SK-N-SH (cell line): Measurements from ENCODE around the gene SRP54. TPM values are rescaled to one million over a fixed set of nuclear protein-coding genes. Genes with fewer than 3 reads are reported as not detected.

Experiments used
- CTCF ChIA-PET: fragments of 300-600, 350-600 bp; formaldehyde crosslinking; extraction: SDS; loops from one replicate; lab custom pipeline; 2021; lab: Yijun Ruan, JAX
- POLR2A ChIA-PET: fragments of 350-600 bp; sonication (Branson Sonifier 250); formaldehyde crosslinking; extraction: SDS; loops from one replicate; lab custom pipeline; 2020; ENCODE audit warnings: antibody characterized with exemption, inconsistent platforms; lab: Yijun Ruan, JAX
- DNase-seq: peaks from one replicate; pipeline ENCODE4 v3.0.0; 2012
- H2AFZ ChIP-seq: fragments of 200-600 bp; sonication (generic); 2 replicates; pipeline ENCODE4 v1.8.1; 2016; ENCODE audit warnings: antibody characterized with exemption, mild to moderate bottlenecking, low read depth
- H3F3A ChIP-seq: fragments of 200-600 bp; sonication (generic); replicated peaks from 2 replicates; pipeline ENCODE3; 2016; ENCODE audit warnings: antibody characterized with exemption, mild to moderate bottlenecking; ENCODE audit not compliant: insufficient read depth
- H3K27ac ChIP-seq, 2 experiments: fragments of 200-500 bp in 1 of 2; fragments of 200-600 bp in 1 of 2; sonication (Bioruptor generic) in 1 of 2; sonication (generic), shearing (Covaris generic) in 1 of 2; 2 replicates each; pipeline versions ENCODE4 v1.5.1 to v1.6.1; 2014 to 2016; ENCODE audit warnings: low read depth in 2 of 2, inconsistent platforms in 1 of 2, low read length in 1 of 2, mild to moderate bottlenecking in 1 of 2, mixed read lengths in 1 of 2
- H3K27me3 ChIP-seq: fragments of 200-600 bp; sonication (generic), shearing (Covaris generic); 2 replicates; pipeline ENCODE4 v1.6.1; 2016; ENCODE audit warnings: mixed run types; ENCODE audit not compliant: insufficient read depth
- H3K36me3 ChIP-seq, 2 experiments: fragments of 200-500 bp in 1 of 2; fragments of 200-600 bp in 1 of 2; sonication (Bioruptor generic) in 1 of 2; sonication (generic) in 1 of 2; replicated peaks in 1 of 2; 2 replicates each; pipeline versions ENCODE3 to v1.5.1; 2014 to 2016; ENCODE audit warnings: low read length in 1 of 2, mild to moderate bottlenecking in 1 of 2; ENCODE audit not compliant: insufficient read depth in 2 of 2, control insufficient read depth in 1 of 2
- H3K4me1 ChIP-seq, 2 experiments: fragments of 200-500 bp in 1 of 2; fragments of 200-600 bp in 1 of 2; sonication (Bioruptor generic) in 1 of 2; sonication (generic), shearing (Covaris generic) in 1 of 2; 2 replicates each; pipeline versions ENCODE4 v1.5.1 to v1.6.1; 2014 to 2016; ENCODE audit warnings: low read depth in 1 of 2, low read length in 1 of 2, mixed run types in 1 of 2; ENCODE audit not compliant: insufficient read depth in 2 of 2, control insufficient read depth in 1 of 2
- H3K4me2 ChIP-seq: fragments of 200-600 bp; sonication (generic), shearing (Covaris generic); 2 replicates; pipeline ENCODE4 v1.6.1; 2017; ENCODE audit warnings: mixed run types
- H3K4me3 ChIP-seq, 2 experiments: fragments of 200-500 bp in 1 of 2; fragments of 200-600 bp in 1 of 2; sonication (Bioruptor generic) in 1 of 2; sonication (generic), shearing (Covaris generic) in 1 of 2; 2 replicates each; pipeline versions ENCODE4 v1.5.1 to v1.8.1; 2014 to 2016; ENCODE audit warnings: low read depth in 2 of 2, inconsistent platforms in 1 of 2, low read length in 1 of 2, mild to moderate bottlenecking in 1 of 2, mixed read lengths in 1 of 2, moderate library complexity in 1 of 2
- H3K79me2 ChIP-seq: fragments of 200-600 bp; sonication (generic); 2 replicates; pipeline ENCODE4 v1.8.1; 2017; ENCODE audit warnings: mild to moderate bottlenecking; ENCODE audit not compliant: insufficient read depth
- H3K9ac ChIP-seq: fragments of 200-600 bp; sonication (generic); 2 replicates; pipeline ENCODE4 v1.6.1; 2017; ENCODE audit warnings: mixed run types
- H3K9me2 ChIP-seq: fragments of 200-600 bp; sonication (generic); 2 replicates; pipeline ENCODE4 v1.6.1; 2017; ENCODE audit warnings: mixed run types
- H3K9me3 ChIP-seq: fragments of 200-600 bp; sonication (generic); 2 replicates; pipeline ENCODE4 v1.6.1; 2017; ENCODE audit warnings: mixed run types, mild to moderate bottlenecking, moderate library complexity
- H4K20me1 ChIP-seq: fragments of 200-600 bp; sonication (generic); 2 replicates; pipeline ENCODE4 v1.6.1; 2017; ENCODE audit warnings: mild to moderate bottlenecking, mixed run types; ENCODE audit not compliant: insufficient read depth
- ELF1 ChIP-seq: IDR thresholded peaks from 2 replicates; pipeline ENCODE4 v1.4.0; 2012
- EP300 ChIP-seq, 2 experiments: IDR thresholded peaks; 2 replicates each; pipeline versions ENCODE4 v1.4.0 to v1.6.1; 2012; ENCODE audit warnings: borderline replicate concordance in 1 of 2, low read depth in 1 of 2, low read length in 1 of 2
- EZH2phosphoT487 ChIP-seq: fragments of 200-600 bp; sonication (generic); IDR thresholded peaks from 2 replicates; pipeline ENCODE4 v1.6.1; 2017; ENCODE audit warnings: low read depth, mixed run types, mild to moderate bottlenecking, antibody characterized with exemption, moderate library complexity, borderline replicate concordance
- FOSL2 ChIP-seq: IDR thresholded peaks from 2 replicates; pipeline ENCODE4 v1.4.0; 2012; ENCODE audit warnings: low read depth, mild to moderate bottlenecking, moderate library complexity, borderline replicate concordance
- JUND ChIP-seq: IDR thresholded peaks from 2 replicates; pipeline ENCODE4 v1.4.0; 2012
- MEF2A ChIP-seq: IDR thresholded peaks from 2 replicates; pipeline ENCODE4 v1.4.0; 2012; ENCODE audit warnings: low read depth, borderline replicate concordance
- MXI1 ChIP-seq: IDR thresholded peaks from 2 replicates; pipeline ENCODE4 v1.6.1; 2012; ENCODE audit warnings: mild to moderate bottlenecking, low read depth, low read length, improper control_type of control experiment
- NRF1 ChIP-seq: IDR thresholded peaks from 2 replicates; pipeline ENCODE4 v1.6.1; 2012; ENCODE audit warnings: low read depth, mild to moderate bottlenecking, low read length
- PBX3 ChIP-seq: IDR thresholded peaks from 2 replicates; pipeline ENCODE4; 2012
- RAD21 ChIP-seq: IDR thresholded peaks from 2 replicates; pipeline ENCODE4 v1.6.1; 2012; ENCODE audit warnings: mild to moderate bottlenecking, low read length
- RXRA ChIP-seq: IDR thresholded peaks from 2 replicates; pipeline ENCODE4 v1.4.0; 2012; ENCODE audit warnings: low read depth, mild to moderate bottlenecking, borderline replicate concordance
- TAF1 ChIP-seq: IDR thresholded peaks from 2 replicates; pipeline ENCODE4 v1.6.1; 2012; ENCODE audit warnings: low read depth, mild to moderate bottlenecking, low read length, moderate library complexity, borderline replicate concordance
- TCF12 ChIP-seq: IDR thresholded peaks from 2 replicates; pipeline ENCODE4 v1.4.0; 2012
- TEAD4 ChIP-seq: IDR thresholded peaks from 2 replicates; pipeline ENCODE4 v1.4.0; 2012; ENCODE audit warnings: mild to moderate bottlenecking, borderline replicate concordance; ENCODE audit not compliant: insufficient read depth
- USF1 ChIP-seq: IDR thresholded peaks from 2 replicates; pipeline ENCODE4 v1.4.0; 2012; ENCODE audit warnings: low read depth, borderline replicate concordance
- YY1 ChIP-seq: IDR thresholded peaks from 2 replicates; pipeline ENCODE4 v1.4.0; 2012; ENCODE audit warnings: low read depth, mild to moderate bottlenecking
- WGBS: methylation state at CpG from one replicate; pipeline ENCODE4 v1.1.6; 2017; ENCODE audit warnings: low lambda C conversion rate; 5-methylcytosine and 5-hydroxymethylcytosine counted together
- polyA plus RNA-seq, 3 experiments: library from polyadenylated mRNA; depleted of rRNA; stranded (reverse); fragments of >200 nt; gene quantifications; 2 replicates each; pipeline ENCODE4 v1.2.3, GENCODE V29; 2012
- TF ChIP-seq, protein P1 (sequence below): IDR thresholded peaks from 2 replicates; pipeline ENCODE4 v1.6.1; 2012; ENCODE audit warnings: mild to moderate bottlenecking, low read depth, low read length, moderate library complexity
- TF ChIP-seq, protein P2 (sequence below): IDR thresholded peaks from 2 replicates; pipeline ENCODE4 v1.4.0; 2012; ENCODE audit warnings: low read depth, borderline replicate concordance

The SRP54 gene
- polyA plus RNA-seq, 1 of the 3 experiments (the other 2 are of a cell fraction) = 39.5 TPM

DNA sequence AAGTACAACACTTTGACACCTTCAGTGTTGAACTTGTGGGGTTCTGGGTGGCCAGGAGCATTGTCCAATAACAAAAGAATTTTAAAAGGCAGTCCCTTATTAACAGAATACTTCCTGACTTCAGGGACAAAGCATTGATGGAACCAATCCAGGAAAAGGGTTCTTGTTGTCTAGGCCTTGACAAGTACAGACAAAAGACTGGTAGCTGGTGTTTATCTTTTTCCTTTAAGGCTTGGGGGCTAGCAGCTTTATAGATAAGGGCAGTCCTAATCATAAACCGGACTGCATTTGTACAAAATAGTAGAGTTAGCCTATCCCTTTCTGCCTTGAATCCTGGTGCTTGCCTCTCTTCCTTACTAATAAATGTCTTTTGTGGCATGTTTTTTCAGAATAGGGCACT, 90.7 kb downstream of the SRP54 start:
- H3K4me3 ChIP-seq = no peak overlapping the region
- no peaks in the 10 kb centered on the region for H3F3A ChIP-seq
- H3K4me2 ChIP-seq = no peak overlapping the region
- H2AFZ ChIP-seq = no peak overlapping the region
- no peak overlapping the region for H3K9ac ChIP-seq
- H4K20me1 ChIP-seq = no peaks in the 10 kb centered on the region
- CTCF ChIA-PET = interaction anchor here (1.2 kb wide), 1 partner anchor 16 kb away, joined by 3 read pairs; no protein-coding TSS in a partner anchor
- POLR2A ChIA-PET = no interaction called here
- no peak for DNase-seq
- no peak overlapping the region for H3K27ac ChIP-seq
- no peak for TF ChIP-seq PBX3
- no peak for TF ChIP-seq EP300 (IDR thresholded peaks at IDR 0.05; ENCODE audit: borderline replicate concordance in 1 of 2, low read depth in 1 of 2, low read length in 1 of 2)
- TF ChIP-seq, protein P1, sequence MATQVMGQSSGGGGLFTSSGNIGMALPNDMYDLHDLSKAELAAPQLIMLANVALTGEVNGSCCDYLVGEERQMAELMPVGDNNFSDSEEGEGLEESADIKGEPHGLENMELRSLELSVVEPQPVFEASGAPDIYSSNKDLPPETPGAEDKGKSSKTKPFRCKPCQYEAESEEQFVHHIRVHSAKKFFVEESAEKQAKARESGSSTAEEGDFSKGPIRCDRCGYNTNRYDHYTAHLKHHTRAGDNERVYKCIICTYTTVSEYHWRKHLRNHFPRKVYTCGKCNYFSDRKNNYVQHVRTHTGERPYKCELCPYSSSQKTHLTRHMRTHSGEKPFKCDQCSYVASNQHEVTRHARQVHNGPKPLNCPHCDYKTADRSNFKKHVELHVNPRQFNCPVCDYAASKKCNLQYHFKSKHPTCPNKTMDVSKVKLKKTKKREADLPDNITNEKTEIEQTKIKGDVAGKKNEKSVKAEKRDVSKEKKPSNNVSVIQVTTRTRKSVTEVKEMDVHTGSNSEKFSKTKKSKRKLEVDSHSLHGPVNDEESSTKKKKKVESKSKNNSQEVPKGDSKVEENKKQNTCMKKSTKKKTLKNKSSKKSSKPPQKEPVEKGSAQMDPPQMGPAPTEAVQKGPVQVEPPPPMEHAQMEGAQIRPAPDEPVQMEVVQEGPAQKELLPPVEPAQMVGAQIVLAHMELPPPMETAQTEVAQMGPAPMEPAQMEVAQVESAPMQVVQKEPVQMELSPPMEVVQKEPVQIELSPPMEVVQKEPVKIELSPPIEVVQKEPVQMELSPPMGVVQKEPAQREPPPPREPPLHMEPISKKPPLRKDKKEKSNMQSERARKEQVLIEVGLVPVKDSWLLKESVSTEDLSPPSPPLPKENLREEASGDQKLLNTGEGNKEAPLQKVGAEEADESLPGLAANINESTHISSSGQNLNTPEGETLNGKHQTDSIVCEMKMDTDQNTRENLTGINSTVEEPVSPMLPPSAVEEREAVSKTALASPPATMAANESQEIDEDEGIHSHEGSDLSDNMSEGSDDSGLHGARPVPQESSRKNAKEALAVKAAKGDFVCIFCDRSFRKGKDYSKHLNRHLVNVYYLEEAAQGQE = no peak
- TF ChIP-seq USF1 = no peak
- no peak for TF ChIP-seq MXI1
- no peak for TF ChIP-seq EZH2phosphoT487
- TF ChIP-seq, protein P2, sequence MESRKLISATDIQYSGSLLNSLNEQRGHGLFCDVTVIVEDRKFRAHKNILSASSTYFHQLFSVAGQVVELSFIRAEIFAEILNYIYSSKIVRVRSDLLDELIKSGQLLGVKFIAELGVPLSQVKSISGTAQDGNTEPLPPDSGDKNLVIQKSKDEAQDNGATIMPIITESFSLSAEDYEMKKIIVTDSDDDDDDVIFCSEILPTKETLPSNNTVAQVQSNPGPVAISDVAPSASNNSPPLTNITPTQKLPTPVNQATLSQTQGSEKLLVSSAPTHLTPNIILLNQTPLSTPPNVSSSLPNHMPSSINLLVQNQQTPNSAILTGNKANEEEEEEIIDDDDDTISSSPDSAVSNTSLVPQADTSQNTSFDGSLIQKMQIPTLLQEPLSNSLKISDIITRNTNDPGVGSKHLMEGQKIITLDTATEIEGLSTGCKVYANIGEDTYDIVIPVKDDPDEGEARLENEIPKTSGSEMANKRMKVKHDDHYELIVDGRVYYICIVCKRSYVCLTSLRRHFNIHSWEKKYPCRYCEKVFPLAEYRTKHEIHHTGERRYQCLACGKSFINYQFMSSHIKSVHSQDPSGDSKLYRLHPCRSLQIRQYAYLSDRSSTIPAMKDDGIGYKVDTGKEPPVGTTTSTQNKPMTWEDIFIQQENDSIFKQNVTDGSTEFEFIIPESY = no peak
- no peak for TF ChIP-seq NRF1
- no peak for TF ChIP-seq TEAD4
- no peak for TF ChIP-seq TAF1
- TF ChIP-seq ELF1 = no peak
- TF ChIP-seq YY1 = no peak
- TF ChIP-seq RAD21 = no peak
- TF ChIP-seq TCF12 = no peak
- TF ChIP-seq JUND = no peak
- no peak for TF ChIP-seq FOSL2
- no peak for TF ChIP-seq RXRA
- no peak for TF ChIP-seq MEF2A
- H3K79me2 ChIP-seq = peaks cover 10% of the 10 kb centered on the region; the same call in 1 of the 2 replicates
- 92% methylated on average over 1 of the region's 1 CpG for WGBS
- H3K9me3 ChIP-seq = no peaks in the 10 kb centered on the region
- no peaks in the 10 kb centered on the region for H3K9me2 ChIP-seq
- no peaks in the 10 kb centered on the region for H3K27me3 ChIP-seq
- H3K36me3 ChIP-seq = peaks cover 6 to 28% of the 10 kb centered on the region in 2 experiments
- H3K4me1 ChIP-seq = no peaks in the 10 kb centered on the region
